ENCODE measurements around the gene NTNG1. TPM values are rescaled to one million over a fixed set of nuclear protein-coding genes. Genes with fewer than 3 reads are reported as not detected.

The NTNG1 gene
- total RNA-seq, 1 donor from 2014 or later: 0.38 TPM

GRCh38 chr1:107501081-107501605 is 360.3 kb downstream of the NTNG1 start:
- DNase-seq (ENCODE audit: missing footprints): no peak
- intact Hi-C loops (cut with DNase I): no loop called here
- no peak for ATAC-seq

- DNase-seq (ENCODE audit: missing footprints): no peak
- intact Hi-C loops (cut with DNase I): no loop called here
- ATAC-seq: no peak
Measured at GRCh38 chr1:107510347-107510746, 369.5 kb downstream of the NTNG1 start.

- intact Hi-C loops (cut with DNase I): no loop called here
- DNase-seq (ENCODE audit: missing footprints): no peak
- ATAC-seq: no peak
Measured at GRCh38 chr1:107512836-107513235, 372.0 kb downstream of the NTNG1 start.

- intact Hi-C loops (cut with DNase I): no loop called here
- ATAC-seq: no peak
- DNase-seq (ENCODE audit: missing footprints): no peak
Measured at GRCh38 chr1:107514841-107515240, 374.0 kb downstream of the NTNG1 start.

GRCh38 chr1:107515702-107516101 is 374.9 kb downstream of the NTNG1 start:
- intact Hi-C loops (cut with DNase I): no loop called here
- no peak for ATAC-seq
- no peak for DNase-seq (ENCODE audit: missing footprints)

GRCh38 chr1:107523061-107523460 is 382.2 kb downstream of the NTNG1 start:
- intact Hi-C loops (cut with DNase I): no loop called here
- ATAC-seq (no peak), DNase-seq (ENCODE audit: missing footprints) (no peak)

GRCh38 chr1:107523736-107524135 is 382.9 kb downstream of the NTNG1 start:
- intact Hi-C loops (cut with DNase I): no loop called here
- ATAC-seq (no peak), DNase-seq (ENCODE audit: missing footprints) (no peak)

- no peak for ATAC-seq
- no peak for DNase-seq (ENCODE audit: missing footprints)
- intact Hi-C loops (cut with DNase I): no loop called here
Measured at GRCh38 chr1:107524301-107524700, 383.5 kb downstream of the NTNG1 start.

- ATAC-seq (no peak), DNase-seq (ENCODE audit: missing footprints) (no peak)
- intact Hi-C loops (cut with DNase I): no loop called here
Measured at GRCh38 chr1:107525145-107525544, 384.3 kb downstream of the NTNG1 start.

GRCh38 chr1:107525961-107526360 is 385.1 kb downstream of the NTNG1 start:
- no peak for DNase-seq (ENCODE audit: missing footprints)
- intact Hi-C loops (cut with DNase I): no loop called here
- no peak for ATAC-seq

- ATAC-seq (no peak), DNase-seq (ENCODE audit: missing footprints) (no peak)
- intact Hi-C loops (cut with DNase I): no loop called here
Measured at GRCh38 chr1:107526524-107527198, 385.8 kb downstream of the NTNG1 start.

GRCh38 chr1:107529511-107530149 is 388.8 kb downstream of the NTNG1 start:
- DNase-seq (ENCODE audit: missing footprints) (no peak), ATAC-seq (no peak)
- intact Hi-C loops (cut with DNase I): loop anchor here (10.0 kb wide), 1 partner anchor 255 kb away; no protein-coding TSS in a partner anchor

- intact Hi-C loops (cut with DNase I): loop anchor here (10.0 kb wide), 1 partner anchor 256 kb away; no protein-coding TSS in a partner anchor
- DNase-seq (ENCODE audit: missing footprints) (no peak), ATAC-seq (no peak)
Measured at GRCh38 chr1:107530543-107530942, 389.7 kb downstream of the NTNG1 start.

GRCh38 chr1:107531065-107531908 is 390.4 kb downstream of the NTNG1 start:
- no peak for DNase-seq (ENCODE audit: missing footprints)
- intact Hi-C loops (cut with DNase I): loop anchor here (10.0 kb wide), 1 partner anchor 256 kb away; no protein-coding TSS in a partner anchor
- ATAC-seq: no peak

GRCh38 chr1:107532318-107532717 is 391.5 kb downstream of the NTNG1 start:
- ATAC-seq (no peak), DNase-seq (ENCODE audit: missing footprints) (no peak)
- intact Hi-C loops (cut with DNase I): loop anchor here (10.0 kb wide), 1 partner anchor 258 kb away; no protein-coding TSS in a partner anchor

Data from Right ventricle myocardium inferior (tissue), 1 donor.